Measurements from ENCODE around the gene GALNT4. TPM values are rescaled to one million over a fixed set of nuclear protein-coding genes. Genes with fewer than 3 reads are reported as not detected.
A peak's percentile ranks its signal among the peaks of the same experiment; 100 is the strongest.

GALNT4 gene
- total and polyA plus RNA-seq, 8 donors, result 2.6 to 15.8 (median 5.2) TPM

GRCh38 chr12:89567691-89568239 lies 43.2 kb upstream of the GALNT4 start:
- no peak for TF ChIP-seq CTCF (IDR thresholded peaks at IDR 0.05)
- ATAC-seq, result no peak
- Histone ChIP-seq H3K36me3 (no peaks in the 10 kb centered on the region), H3K4me1 (no peaks in the 10 kb centered on the region), H3K4me3 (no peak overlapping the region), H3K27ac (no peak overlapping the region), H3K27me3 (no peaks in the 10 kb centered on the region), H3K9me3 (no peaks in the 10 kb centered on the region)
- FAIRE-seq, result no peak
- 91 to 93% methylated on average over 3 of the region's 3 CpGs for WGBS, 2 donors
- intact Hi-C loops (cut with DNase I), result no loop called here
- DNase-seq, result no peak

- TF ChIP-seq CTCF (IDR thresholded peaks at IDR 0.05), result no peak
- no peak overlapping the region for H3K4me3 ChIP-seq
- DNase-seq, result no peak
Measured at GRCh38 chr12:89566615-89567014, 42.0 kb upstream of the GALNT4 start.

GRCh38 chr12:89565002-89565401 lies 40.4 kb upstream of the GALNT4 start:
- FAIRE-seq (no peak), ATAC-seq (no peak), DNase-seq (no peak)
- no peaks in the 10 kb centered on the region for H3K36me3 ChIP-seq
- no peak overlapping the region for H3K27ac ChIP-seq
- H3K4me3 ChIP-seq, result no peak overlapping the region
- intact Hi-C loops (cut with DNase I), result no loop called here
- TF ChIP-seq CTCF (IDR thresholded peaks at IDR 0.05), result no peak
- H3K9me3 ChIP-seq, result no peaks in the 10 kb centered on the region
- H3K4me1 ChIP-seq, result no peaks in the 10 kb centered on the region
- no peaks in the 10 kb centered on the region for H3K27me3 ChIP-seq

More at GRCh38 chr12:89566615-89567014, 42.0 kb upstream of the GALNT4 start:
- H3K27ac ChIP-seq, result no peak overlapping the region
- intact Hi-C loops (cut with DNase I), result no loop called here
- H3K9me3 ChIP-seq, result no peaks in the 10 kb centered on the region
- no peak for ATAC-seq
- H3K27me3 ChIP-seq, result no peaks in the 10 kb centered on the region
- FAIRE-seq, result no peak
- no peaks in the 10 kb centered on the region for H3K4me1 ChIP-seq
- no peaks in the 10 kb centered on the region for H3K36me3 ChIP-seq

GRCh38 chr12:89559753-89560152 lies 35.2 kb upstream of the GALNT4 start:
- intact Hi-C loops (cut with DNase I), result no loop called here
- Histone ChIP-seq H3K36me3 (no peaks in the 10 kb centered on the region), H3K27ac (no peak overlapping the region), H3K9me3 (no peaks in the 10 kb centered on the region), H3K4me3 (no peak overlapping the region), H3K4me1 (no peaks in the 10 kb centered on the region), H3K27me3 (no peaks in the 10 kb centered on the region)
- ATAC-seq, result no peak
- TF ChIP-seq CTCF (IDR thresholded peaks at IDR 0.05), result no peak
- FAIRE-seq, result no peak
- WGBS, 2 donors, result 75 to 78% methylated on average over 10 of the region's 10 CpGs
- DNase-seq, result no peak

GRCh38 chr12:89556976-89557375 lies 32.4 kb upstream of the GALNT4 start:
- Histone ChIP-seq H3K36me3 (no peaks in the 10 kb centered on the region), H3K27ac (no peak overlapping the region), H3K27me3 (no peaks in the 10 kb centered on the region), H3K4me3 (no peak overlapping the region), H3K9me3 (no peaks in the 10 kb centered on the region), H3K4me1 (no peaks in the 10 kb centered on the region)
- no peak for DNase-seq
- TF ChIP-seq CTCF (IDR thresholded peaks at IDR 0.05), result no peak
- intact Hi-C loops (cut with DNase I), result no loop called here
- FAIRE-seq, result no peak
- WGBS, 2 donors, result 59 to 60% methylated on average over 2 of the region's 2 CpGs
- peak in 1 of 4 donors; percentile 12 for ATAC-seq

Measured in pancreas (tissue), 10 donors.